GM20000 (cell line): ENCODE measurements around the gene PLA1A.
A peak's percentile ranks its signal among the peaks of the same experiment; 100 is the strongest.
"Not testable (repeated sequence)": the region's sequence is repeated elsewhere in the genome, so short reads cannot be mapped to it uniquely, and the experiment has no call there.

ENCODE experiments used
- DNase-seq: peaks from one replicate; pipeline ENCODE4 v3.0.0; 2012; ENCODE audit warnings: low spot score
- TF ChIP-seq, protein P1 (sequence below): IDR thresholded peaks from 2 replicates; pipeline ENCODE4 v1.5.1; 2012; ENCODE audit warnings: mild to moderate bottlenecking, control low read depth; ENCODE audit errors: extremely low read depth, missing control alignments

The PLA1A gene

GRCh38 chr3:119592861-119593260 is 4.8 kb upstream of the PLA1A start:
- TF ChIP-seq, protein P1, sequence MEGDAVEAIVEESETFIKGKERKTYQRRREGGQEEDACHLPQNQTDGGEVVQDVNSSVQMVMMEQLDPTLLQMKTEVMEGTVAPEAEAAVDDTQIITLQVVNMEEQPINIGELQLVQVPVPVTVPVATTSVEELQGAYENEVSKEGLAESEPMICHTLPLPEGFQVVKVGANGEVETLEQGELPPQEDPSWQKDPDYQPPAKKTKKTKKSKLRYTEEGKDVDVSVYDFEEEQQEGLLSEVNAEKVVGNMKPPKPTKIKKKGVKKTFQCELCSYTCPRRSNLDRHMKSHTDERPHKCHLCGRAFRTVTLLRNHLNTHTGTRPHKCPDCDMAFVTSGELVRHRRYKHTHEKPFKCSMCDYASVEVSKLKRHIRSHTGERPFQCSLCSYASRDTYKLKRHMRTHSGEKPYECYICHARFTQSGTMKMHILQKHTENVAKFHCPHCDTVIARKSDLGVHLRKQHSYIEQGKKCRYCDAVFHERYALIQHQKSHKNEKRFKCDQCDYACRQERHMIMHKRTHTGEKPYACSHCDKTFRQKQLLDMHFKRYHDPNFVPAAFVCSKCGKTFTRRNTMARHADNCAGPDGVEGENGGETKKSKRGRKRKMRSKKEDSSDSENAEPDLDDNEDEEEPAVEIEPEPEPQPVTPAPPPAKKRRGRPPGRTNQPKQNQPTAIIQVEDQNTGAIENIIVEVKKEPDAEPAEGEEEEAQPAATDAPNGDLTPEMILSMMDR = no peak

DNA sequence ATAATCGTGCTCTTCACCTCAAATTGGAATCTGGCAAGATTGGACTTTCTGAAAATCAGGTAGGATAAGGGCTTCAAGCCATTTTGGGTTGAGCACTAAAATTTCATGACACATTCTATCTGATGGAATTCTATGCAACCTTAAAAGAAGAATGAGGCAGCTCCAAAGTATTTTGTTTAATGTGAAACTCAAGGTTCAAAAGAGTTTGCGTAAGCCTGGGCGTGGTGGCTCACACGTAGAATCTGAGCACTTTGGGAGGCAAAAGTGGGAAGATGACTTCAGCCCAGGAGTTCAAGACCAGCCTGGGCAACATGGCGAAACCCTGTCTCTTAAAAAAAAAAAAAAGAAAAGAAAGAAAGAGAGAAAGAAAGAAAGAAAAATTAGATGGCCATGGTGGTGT is 3.6 kb upstream of the PLA1A start:
- TF ChIP-seq, protein P1 = no peak
- no peak for DNase-seq

More at GRCh38 chr3:119592861-119593260, 4.8 kb upstream of the PLA1A start:
- DNase-seq = no peak

- DNase-seq = not testable (repeated sequence)
Measured at GRCh38 chr3:119594929-119595328, 2.8 kb upstream of the PLA1A start.

DNA sequence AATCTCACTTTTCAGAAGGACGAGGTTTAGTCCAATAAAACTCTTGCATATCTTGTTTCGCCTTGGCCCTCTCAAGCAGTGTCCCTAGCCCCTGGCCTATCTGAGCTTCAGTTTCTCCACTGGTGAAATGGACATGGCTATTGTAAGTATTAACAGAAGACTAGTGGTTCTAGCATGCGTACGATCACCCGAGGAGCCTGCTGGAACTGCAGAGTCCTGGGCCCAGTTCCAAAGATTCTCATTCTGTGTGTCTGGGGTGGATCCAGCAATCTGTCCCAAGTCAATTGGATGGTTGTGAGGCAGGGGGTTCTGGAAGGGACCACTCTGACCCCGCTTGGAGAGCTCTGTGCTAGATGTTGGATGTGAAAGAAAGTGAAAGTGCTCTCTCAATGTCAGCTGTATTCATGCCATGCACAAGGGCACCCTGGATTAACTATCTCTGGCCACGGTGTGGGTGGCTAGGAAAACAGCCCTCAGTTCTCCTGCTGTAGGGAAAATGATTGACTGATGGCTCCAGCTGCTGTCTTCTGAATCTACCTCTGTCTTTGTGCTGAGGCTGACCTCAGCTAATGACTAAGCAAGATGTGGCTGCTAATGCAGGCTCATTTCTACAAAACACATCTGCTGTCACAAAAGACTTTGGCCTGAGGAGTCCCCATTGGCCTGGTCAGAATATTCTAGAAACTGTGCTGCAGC is 1.9 kb upstream of the PLA1A start:
- no peak for DNase-seq
- TF ChIP-seq, protein P1 = no peak

GRCh38 chr3:119596398-119596797 is 1.3 kb upstream of the PLA1A start:
- TF ChIP-seq, protein P1 = no peak
- DNase-seq = no peak

DNA sequence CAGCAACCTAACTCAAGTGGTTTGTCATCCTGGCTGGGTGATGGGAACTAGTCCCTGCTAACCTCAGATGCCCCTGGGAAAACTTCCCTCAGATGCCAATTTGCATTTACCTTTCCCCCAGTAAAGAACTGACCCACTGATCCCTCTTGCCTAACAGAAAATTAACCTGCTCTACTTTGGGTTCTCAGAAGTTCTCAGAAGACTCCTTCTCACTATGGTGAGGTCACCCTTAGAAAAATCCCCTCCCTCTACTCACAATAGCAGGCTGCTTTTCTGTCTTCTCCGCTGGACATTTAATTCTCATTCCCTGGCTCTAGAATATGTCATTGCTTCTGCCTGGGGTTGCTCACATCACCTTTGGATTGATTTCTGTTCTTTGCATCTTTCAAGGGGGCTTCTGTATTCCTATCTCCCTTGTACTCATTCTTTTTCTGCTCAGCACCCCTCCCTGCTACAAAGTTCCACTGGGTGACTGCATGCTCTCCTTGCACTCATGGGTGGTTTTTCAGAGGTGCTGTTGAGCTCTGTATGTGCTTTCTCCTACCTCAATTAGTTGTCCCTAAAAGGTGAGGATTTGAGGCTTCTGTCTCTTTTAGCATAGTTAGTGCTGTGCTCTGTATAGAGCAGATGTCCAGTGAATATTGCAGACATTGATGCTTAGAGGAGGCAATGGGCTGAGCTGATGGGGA is 869 bp downstream of the PLA1A start:
- peak; percentile 55 for DNase-seq
- TF ChIP-seq, protein P1 = no peak

DNA sequence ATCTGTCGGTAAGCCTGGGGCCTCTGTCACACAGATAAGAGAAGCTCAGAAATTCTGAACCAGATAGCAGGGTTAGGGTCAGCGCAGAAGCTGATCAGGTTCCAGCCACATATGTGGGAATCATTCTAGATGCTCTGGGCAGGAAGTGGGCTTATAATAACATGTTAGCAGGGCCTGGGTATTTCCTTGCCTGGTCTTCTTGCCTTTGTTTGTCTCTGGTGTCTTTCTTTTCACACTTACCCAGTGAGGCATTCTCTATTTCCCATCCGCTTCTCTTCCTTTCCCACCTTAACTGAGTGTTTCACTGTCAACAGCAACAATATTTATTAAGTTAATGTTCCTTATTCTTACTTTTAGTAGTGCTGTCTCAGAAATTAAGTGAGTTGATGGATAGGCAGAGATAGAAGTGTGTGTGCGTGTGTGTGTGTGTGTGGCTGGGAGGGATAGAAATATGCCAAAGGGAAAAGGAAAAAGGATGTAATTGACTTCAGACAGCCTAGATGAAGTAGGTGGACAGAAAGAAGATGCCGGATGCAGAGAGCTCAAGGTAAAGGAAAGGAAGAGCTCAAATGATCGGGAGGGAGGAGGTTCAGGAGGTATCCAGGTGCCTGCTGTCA is 2.0 kb downstream of the PLA1A start:
- TF ChIP-seq, protein P1 = no peak
- DNase-seq = no peak
